Nephron progenitor cell (in vitro differentiated cells): ENCODE data around the gene ABCG1.

Source experiments
- DNase-seq: peaks from one replicate; pipeline ENCODE4 v3.0.0; 2021
- H3K27ac Mint-ChIP-seq: 2 replicates; pipeline ENCODE4 v1.8.0; 2021; ENCODE audit warnings: mild to moderate bottlenecking, moderate library complexity, mixed read lengths
- H3K27me3 Mint-ChIP-seq: 2 replicates; pipeline ENCODE4 v1.8.0; 2021; ENCODE audit warnings: mild to moderate bottlenecking, low read depth, mixed read lengths; ENCODE audit not compliant: poor library complexity
- H3K36me3 Mint-ChIP-seq: 2 replicates; pipeline ENCODE4 v1.8.0; 2021; ENCODE audit warnings: low read depth, mixed read lengths
- H3K4me1 Mint-ChIP-seq: 2 replicates; pipeline ENCODE4 v1.8.0; 2021; ENCODE audit warnings: mixed read lengths
- H3K4me3 Mint-ChIP-seq: 2 replicates; pipeline ENCODE4 v1.8.0; 2021; ENCODE audit warnings: mild to moderate bottlenecking, moderate library complexity, mixed read lengths
- H3K9me3 Mint-ChIP-seq: 2 replicates; pipeline ENCODE4 v1.8.0; 2021; ENCODE audit warnings: mild to moderate bottlenecking, moderate library complexity, mixed read lengths
- CTCF ChIP-seq: fragments of 200-600 bp; sonication (generic); IDR thresholded peaks from 2 replicates; pipeline ENCODE4 v1.5.0; 2021; ENCODE audit warnings: antibody characterized with exemption

Gene ABCG1

GRCh38 chr21:42315296-42315891 is 96.5 kb downstream of the ABCG1 start, which contains the start of gene TFF3:
Gene TFF3, minus strand, starts transcription at chr21:42315409. Its CDS starts 35 bp downstream, at chr21:42315374.
- no peaks in the 10 kb centered on the region for H3K36me3 Mint-ChIP-seq
- peaks cover 60% of the 10 kb centered on the region for H3K4me1 Mint-ChIP-seq
- no peaks in the 10 kb centered on the region for H3K9me3 Mint-ChIP-seq
- H3K27me3 Mint-ChIP-seq = peaks cover 17% of the 10 kb centered on the region
- peak within 1 kb of the TSS; percentile 92 for H3K27ac Mint-ChIP-seq
- no peak for TF ChIP-seq CTCF
- peak; percentile 50 for DNase-seq
- peak within 1 kb of the TSS; percentile 21 for H3K4me3 Mint-ChIP-seq

GRCh38 chr21:42316891-42317290 is 98.0 kb downstream of the ABCG1 start:
- peaks cover 18% of the 10 kb centered on the region for H3K27me3 Mint-ChIP-seq
- no peak for TF ChIP-seq CTCF
- no peak overlapping the region for H3K27ac Mint-ChIP-seq
- no peak for DNase-seq
- H3K9me3 Mint-ChIP-seq = no peaks in the 10 kb centered on the region
- H3K36me3 Mint-ChIP-seq = no peaks in the 10 kb centered on the region
- peaks cover 65% of the 10 kb centered on the region for H3K4me1 Mint-ChIP-seq
- H3K4me3 Mint-ChIP-seq = no peak overlapping the region

GRCh38 chr21:42317341-42317741 is 98.4 kb downstream of the ABCG1 start:
- H3K4me1 Mint-ChIP-seq = peaks cover 60% of the 10 kb centered on the region
- H3K4me3 Mint-ChIP-seq = no peak overlapping the region
- peaks cover 18% of the 10 kb centered on the region for H3K27me3 Mint-ChIP-seq
- H3K9me3 Mint-ChIP-seq = no peaks in the 10 kb centered on the region
- H3K36me3 Mint-ChIP-seq = no peaks in the 10 kb centered on the region
- no peak for DNase-seq
- H3K27ac Mint-ChIP-seq = no peak overlapping the region
- TF ChIP-seq CTCF = no peak

GRCh38 chr21:42317826-42318746 is 99.1 kb downstream of the ABCG1 start:
- peak overlapping the region; percentile 87 for H3K27ac Mint-ChIP-seq
- TF ChIP-seq CTCF = no peak
- H3K4me1 Mint-ChIP-seq = peaks cover 57% of the 10 kb centered on the region
- H3K4me3 Mint-ChIP-seq = no peak overlapping the region
- H3K9me3 Mint-ChIP-seq = no peaks in the 10 kb centered on the region
- DNase-seq = no peak
- H3K27me3 Mint-ChIP-seq = peaks cover 21% of the 10 kb centered on the region
- no peaks in the 10 kb centered on the region for H3K36me3 Mint-ChIP-seq

GRCh38 chr21:42319376-42319775 is 100.4 kb downstream of the ABCG1 start:
- Mint-ChIP-seq H3K36me3 (no peaks in the 10 kb centered on the region), H3K4me3 (no peak overlapping the region), H3K27ac (no peak overlapping the region), H3K27me3 (peaks cover 17% of the 10 kb centered on the region), H3K9me3 (peaks cover 5% of the 10 kb centered on the region), H3K4me1 (peaks cover 46% of the 10 kb centered on the region)
- DNase-seq = no peak
- TF ChIP-seq CTCF = no peak
